A204.1 (cell line): Measurements from ENCODE around the gene CLCN4.

Experiments
- FAIRE-seq: peaks from 2 replicates; lab custom pipeline; 2012; peaks lifted over from hg19 to GRCh38; lab: Jason Lieb, UNC

CLCN4 gene

DNA sequence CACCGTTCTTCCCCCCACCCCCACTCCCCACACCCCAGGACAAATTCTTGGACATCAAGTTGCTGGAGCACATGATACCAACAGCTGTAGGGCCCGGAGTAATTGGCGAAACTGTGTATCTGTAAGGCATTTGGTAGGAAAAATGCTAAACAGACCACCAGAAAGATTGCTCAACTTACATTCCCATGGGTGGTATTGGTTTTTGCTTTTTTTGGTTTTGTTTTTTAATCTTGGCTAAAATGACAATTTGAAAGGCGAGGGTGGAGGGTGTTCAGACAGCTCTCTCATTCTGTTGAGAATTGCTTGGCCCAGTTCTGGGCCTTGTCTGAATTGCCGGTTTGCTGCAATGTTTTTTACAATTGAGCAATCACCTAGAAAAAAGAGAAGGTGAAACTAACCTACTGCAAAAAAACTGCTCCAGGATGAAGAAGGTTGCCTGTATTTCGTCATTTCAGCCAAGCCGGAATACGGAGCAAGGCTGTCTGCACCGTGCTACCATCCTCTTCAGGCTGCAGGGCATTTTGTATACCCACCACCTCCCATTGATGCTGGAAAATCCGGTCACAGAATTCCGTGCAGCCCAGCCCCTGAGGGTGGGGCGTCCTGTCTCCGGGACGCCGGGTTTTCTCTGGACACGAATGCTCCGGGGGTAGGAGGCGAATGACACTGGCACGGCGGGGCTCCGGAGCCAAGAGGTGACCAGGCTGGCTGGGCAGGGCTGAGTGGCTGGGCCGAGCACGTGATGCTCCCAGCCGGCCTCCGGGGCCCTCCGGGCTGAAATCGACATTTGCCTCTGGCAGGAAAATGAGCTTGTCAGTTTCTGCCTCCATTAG lies at the start of gene CLCN4:
Gene CLCN4, plus strand, starts transcription at position 777 of the 833 bp plus-strand sequence. CDS start 28,058 bp downstream, outside the sequence.
- no peak for FAIRE-seq

DNA sequence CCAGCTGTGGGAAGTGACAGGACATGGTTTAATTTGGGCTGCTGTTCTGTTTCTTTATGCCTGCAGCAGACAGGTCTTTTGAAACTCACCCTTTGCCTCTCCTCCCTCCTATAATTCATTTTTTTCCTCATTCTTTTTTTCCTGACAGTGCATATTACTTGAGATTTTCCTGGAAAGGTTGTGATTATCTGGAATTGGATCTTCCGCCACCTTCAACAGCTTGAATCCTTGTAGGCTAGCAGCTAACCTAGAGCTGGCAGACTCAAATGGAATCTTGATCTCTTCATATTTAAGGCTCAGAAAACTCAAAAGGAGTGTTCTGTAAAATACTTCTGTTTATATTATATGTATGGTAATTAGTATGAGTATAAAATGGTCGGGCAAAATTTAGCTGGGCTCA lies 49.3 kb upstream of the CLCN4 start:
- no peak for FAIRE-seq

DNA sequence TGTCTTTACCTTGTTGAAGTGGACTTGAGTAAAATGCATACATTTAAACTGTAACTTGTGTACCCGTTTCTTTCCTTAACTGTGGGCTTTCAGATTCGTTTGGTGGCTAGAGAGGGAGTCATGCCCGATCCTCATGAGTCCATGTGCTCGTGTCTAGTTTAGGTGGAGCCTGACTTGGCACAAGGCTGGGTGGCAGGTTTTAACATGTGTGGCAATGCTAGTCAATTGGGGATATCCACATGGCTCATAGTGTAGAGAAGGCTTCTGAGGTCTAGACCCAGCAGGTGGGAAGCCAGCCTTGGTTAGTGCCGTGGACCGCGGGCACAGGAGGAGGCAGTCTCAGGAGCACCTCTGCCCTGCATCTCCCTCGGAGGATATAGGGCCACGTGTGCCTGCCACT lies 48.5 kb upstream of the CLCN4 start:
- FAIRE-seq: no peak

DNA sequence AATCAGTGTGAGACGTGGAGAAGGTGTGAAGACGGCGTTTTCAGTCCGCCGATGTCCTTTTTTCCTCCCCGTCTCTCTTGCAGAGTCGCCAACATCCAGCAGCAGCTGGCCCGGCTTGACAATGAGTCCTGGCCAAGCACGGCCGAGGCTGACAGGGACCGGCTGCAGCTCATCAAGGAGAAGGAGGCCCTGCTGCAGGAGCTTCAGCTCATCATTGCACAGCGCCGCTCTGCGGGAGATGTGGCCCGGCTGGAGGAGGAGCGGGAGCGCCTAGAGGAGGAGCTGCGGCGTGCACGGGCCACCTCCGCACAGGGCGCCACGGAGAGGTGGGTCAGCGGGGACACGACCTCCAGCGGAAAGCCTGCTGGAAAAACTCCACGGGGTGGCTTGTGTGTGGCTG lies 47.1 kb upstream of the CLCN4 start:
- no peak for FAIRE-seq

DNA sequence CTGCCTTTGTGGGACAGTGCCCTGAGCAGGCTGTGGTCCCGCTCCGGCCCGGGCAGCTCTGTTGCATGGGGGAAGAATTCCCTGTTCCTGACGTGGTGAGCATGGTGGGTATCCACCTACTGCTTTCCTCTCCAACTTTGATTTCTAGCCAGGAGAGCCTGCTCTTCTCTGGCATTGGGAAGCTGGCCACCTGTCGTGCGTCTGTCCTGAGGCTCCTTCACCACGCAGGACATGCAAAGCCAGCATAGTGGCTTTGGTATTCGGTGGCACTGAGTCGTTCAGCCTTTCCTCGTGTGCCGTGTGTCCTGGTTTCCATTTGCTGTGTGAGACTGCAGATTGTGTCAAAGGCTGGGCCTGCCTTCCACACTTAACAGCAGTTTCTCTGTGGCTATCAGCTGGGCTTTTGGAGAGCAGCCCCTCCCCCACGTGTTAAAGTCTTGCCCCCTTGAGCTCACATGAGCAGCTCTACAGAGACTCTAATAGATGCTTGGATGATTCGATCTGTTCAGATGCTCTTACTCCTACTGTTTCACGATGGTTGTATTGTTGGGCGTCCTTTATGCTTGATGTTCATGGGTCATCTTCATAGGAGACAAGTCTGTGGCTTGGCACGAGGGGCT lies 46.3 kb upstream of the CLCN4 start:
- FAIRE-seq: no peak

DNA sequence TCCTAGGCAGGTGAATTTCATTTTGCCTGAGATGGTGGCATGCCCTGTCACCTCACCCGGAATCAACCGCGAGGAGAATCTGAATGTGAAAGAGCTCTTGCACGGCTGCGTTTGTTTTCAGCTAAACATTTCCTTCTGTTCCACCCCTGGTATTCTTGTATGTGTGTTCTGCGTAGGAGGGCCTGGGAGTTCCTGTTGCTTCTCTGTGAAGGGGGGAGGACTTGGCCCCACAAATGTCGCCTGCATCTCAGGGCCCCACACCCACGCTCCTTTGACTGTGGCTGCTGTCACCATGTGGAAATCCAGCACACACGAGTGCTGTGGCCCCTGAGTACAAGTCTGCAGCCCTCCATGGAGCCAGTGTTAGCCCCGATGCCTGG lies 45.8 kb upstream of the CLCN4 start:
- no peak for FAIRE-seq

DNA sequence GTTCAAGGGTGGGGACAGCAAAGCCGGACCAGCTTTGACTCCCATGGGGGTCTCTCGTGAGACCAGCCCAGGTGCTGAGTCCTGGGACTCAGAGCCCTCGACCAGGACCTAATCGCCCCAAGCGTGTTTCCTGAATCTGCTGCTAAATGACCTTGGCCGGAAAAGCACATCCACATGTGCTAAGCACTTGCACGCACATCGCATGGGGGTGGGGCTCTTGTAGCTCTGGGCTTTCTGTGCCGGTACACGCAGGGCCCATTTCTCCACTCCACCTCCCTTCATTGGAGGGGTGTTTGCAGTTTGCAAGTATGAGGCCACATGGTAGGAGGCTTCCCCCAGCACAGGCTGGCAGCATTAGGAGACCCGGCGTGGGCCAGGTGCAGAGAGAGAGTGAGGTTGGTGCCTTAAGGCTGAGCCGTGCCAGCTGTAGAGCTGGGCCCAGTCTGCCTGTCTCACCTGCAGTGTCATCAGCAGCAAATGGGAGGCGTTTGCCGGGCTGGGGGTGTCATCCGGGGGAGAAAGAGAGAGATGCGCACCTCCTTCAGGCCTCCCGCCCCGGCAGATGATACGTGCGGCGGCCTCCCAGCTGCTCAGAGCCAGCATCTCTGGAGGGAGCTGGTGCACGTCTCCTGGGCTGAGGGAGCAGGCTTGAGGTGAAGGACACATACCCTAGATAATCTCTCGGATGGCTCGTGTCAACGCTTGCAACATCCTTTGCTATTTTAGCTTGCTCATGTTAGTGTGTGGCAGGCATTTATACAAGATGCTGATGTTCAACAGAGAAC lies 45.2 kb upstream of the CLCN4 start:
- FAIRE-seq: no peak

DNA sequence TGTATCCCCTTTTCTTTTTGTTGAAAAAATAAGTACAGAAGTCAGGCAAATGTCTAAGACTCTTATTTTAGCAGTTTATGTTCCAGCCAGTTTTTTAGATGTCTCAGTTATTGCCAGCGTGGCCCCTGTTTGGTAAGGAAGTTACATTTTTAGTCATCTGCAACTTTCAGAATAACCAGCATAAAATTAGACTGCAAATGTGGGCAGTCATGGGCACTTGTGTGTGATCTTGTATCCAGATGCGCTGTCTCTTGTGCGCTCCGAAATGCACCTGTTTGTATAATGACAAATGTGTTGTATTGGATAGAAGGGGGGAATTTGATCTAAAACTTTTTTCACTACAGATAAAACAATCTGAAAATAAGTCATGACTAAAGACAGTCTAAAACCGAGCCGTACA lies 44.3 kb upstream of the CLCN4 start:
- no peak for FAIRE-seq

DNA sequence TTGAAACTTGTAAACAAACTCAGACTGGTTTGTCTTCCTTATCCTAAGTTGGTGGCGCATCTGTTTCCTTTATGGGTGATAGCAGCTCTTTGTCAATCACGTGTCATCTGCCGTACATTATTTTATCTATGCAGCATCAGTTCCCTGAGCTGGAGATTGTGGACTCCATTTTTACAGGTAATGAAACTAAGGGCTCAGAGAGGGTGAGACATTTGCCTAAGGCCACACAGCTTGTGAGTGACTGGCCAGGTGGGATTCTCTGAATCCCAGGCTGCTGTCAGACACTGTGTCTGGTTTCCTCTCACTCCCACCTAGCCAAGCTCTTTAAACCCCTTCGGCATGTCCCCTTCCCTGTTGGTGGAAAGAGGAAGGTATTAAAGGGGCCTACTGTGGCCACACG lies 41.7 kb upstream of the CLCN4 start:
- no peak for FAIRE-seq

DNA sequence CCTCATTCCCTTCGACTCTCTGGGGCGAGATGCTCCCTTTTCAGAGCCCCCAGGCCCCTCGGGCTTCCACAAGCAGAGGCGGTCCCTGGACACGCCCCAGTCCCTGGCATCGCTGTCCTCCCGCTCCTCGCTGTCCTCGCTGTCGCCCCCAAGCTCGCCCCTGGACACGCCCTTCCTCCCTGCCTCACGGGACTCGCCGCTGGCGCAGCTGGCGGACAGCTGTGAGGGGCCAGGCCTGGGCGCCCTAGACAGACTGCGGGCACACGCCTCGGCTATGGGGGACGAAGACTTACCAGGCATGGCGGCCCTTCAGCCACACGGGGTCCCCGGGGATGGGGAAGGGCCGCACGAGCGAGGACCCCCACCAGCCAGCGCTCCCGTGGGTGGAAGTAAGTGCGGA lies 39.5 kb upstream of the CLCN4 start:
- FAIRE-seq: no peak

DNA sequence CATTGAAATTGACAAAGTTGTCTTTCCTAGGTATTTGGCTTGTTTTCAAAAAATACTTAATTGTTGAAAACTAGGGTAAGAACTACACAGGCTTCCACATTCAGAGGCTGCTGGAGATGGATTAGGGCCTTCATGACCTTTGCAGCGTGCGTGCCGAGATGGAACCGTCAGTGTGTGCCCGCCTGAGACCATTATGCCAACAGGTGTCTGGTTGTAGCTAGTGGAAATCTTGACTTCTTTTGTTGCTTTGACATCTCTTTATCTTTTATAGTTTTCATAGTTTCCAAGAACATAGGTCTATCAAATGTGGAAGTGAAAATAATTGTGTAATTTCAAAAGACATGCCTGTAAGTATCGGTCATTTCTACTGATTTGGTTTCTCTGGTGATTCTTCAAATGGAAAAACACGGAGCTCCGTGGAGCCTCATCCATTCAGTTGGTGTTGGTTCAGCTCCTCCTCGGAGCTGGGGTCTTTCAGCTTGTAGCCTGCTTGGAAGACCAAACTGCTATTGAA lies 38.9 kb upstream of the CLCN4 start:
- FAIRE-seq: no peak

DNA sequence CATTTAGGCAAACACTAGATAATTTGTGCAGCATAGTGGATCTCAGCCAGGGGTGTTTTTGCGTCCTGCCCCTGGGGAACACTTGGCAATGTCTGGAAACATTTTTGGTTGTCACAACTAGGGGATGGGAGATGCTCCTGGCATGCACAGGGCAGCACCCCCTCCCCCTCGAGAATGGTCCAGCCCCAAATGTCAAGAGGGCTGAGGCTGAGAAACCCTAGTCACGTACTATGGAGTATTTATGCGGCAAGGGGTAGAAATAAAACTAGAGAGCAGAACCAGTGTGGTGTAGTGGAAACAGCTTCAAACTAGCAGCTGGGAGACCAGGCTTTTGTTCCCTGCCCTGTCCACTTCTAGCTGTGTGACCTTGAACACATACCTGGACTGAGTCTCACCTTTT lies 38.2 kb upstream of the CLCN4 start:
- FAIRE-seq: no peak

DNA sequence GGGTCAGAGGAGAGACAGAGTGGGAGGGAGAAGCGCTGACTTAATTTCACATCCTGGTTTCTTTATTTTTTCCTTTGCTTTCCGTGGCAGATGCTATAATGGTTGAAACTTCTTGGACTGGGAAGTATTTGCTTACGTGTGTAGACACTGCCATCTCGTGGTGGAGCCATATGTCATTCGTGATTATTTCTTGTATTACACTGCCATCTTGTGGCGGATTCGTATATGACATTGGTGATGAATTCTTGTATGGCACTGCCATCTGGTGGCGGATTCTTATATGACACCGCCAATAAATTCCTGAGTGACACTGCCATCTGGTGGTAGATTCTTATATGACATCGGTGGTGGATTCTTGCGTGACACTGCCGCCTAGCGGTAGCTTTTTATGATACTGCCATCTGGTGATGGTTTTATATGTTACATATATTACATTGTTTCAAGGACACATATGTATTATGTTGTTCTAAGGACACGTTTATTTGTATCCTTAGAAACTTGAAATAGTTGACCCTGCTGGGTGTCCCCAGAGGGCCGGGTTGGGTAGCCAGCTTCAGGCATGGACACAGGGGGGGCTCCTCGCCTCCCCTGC lies 37.3 kb upstream of the CLCN4 start:
- FAIRE-seq: peak; percentile 99

DNA sequence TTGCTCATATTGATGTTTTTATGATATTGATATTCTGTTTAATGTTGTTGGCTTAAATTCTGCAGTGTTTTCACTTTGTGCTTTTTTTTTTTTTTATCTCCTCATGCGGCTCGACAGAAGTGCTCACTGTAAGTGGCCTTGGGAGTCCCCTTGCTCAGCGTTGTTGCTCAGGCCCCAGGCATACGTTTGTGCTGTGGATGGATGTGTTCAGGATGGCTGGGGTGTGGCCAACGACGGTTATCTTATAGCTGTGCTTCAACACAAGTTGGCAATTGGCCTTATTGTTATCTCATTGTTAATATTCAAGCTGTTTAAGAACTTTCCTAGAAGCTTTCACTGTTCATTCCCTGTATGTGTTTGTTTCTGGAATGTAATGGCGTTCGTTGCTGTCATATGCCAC lies 36.4 kb upstream of the CLCN4 start:
- no peak for FAIRE-seq

DNA sequence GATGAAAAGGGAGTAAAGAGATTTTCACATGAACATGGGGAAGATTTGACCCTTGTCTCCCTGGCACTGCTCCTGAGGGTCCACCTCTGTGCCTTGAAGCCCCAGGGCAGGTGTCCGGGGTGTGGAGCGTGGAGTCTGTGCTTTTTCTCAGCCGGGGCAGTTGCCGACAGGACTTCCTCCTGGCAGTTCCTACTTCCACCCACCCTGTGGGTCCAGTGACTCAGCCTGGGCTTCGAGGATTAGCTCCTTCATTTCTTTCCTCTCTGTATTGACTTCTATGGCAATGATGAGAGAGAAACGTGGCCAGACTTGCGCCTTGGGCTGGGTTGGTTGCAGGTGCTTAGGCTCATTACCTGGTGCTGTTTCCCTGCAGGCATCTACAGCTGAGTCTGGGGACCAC lies 35.9 kb upstream of the CLCN4 start:
- no peak for FAIRE-seq

DNA sequence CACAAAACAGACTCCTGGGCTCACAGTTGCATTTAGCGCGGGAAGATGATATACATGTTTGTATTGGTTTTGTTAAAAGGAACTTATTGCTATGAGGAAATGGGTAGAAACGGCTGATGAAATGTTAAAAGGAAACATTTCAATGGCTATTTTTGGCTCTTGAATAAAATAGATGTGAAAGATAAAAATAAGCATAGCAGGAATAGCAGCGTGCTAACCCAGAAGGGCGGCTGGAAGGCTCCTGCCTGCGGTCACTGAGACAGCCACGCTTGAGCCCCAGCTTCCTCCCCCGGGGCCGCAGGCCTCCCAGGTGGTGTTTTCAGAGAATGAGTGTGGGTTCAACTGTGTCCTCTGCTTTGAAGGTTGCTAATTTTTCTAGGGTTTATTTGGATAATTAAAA lies 35.0 kb upstream of the CLCN4 start:
- no peak for FAIRE-seq

DNA sequence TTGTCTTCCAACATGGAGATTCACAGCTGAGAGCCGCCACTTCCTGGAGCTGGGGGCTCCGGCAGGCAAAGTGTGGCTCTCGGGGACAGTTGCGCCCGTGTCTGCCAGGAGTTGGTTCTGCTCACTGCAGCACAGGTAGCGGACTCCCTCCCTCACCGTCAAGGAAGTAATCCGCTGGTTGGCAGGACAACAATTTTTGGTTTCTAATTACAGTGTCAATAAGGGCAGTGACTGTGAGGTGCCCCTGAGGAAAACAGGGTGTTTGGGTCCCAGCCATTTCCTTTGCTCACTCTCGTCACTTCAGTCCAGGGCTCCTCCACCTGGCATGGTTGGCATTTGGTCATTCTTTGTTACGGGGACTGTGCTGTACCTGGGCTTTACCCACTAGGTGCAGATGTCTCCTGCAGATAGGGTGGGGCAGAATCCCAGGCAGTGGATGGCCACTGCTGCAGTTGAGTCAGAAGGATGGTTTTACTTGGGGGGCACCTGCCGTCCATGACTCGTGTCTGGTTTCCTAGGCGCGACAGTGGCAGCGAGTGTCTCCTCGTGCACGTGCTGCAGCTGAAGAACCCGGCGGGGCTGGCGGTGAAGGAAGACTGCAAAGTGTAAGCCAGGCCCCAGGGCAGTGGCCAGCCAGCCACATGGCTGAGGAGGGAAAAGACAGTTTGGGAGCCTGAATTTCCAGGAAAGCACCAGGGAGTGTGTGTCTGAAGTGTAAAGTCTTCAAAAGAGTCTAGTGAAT lies 32.1 kb upstream of the CLCN4 start:
- FAIRE-seq: no peak

DNA sequence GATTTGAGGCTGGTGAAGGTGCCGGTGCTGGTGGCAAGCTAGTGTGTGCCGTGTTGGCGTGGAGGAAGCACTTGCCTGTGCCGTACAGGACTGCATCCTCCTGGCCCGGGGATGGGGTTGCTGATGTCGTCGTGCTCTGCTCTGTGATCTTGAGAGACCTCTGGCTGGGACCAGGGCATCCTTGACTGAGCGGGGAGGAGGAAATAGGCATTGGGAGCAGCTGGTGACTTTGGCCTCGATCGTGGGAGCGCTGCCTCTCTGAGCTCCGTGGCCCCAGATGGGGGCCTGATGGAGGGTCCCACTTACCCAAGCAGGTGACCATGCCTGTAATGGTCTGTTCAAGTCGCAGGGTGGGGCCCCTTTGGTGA lies 31.5 kb upstream of the CLCN4 start:
- no peak for FAIRE-seq

DNA sequence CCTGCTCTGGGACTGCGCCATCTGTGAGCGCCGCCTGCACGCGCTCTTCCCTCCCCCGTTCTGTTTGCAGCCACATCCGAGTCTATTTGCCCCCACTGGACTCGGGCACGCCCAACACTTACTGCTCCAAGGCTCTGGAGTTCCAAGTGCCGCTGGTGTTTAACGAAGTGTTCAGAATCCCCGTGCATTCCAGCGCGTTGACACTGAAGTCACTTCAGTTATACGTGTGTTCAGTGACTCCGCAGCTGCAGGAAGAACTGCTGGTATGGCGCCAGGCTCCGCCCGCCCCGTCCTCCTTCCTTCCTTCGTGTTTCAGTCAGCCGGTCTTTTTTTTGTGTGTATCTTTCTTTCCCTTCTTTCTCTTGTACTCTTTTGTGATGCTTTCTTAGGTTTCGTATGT lies 30.7 kb upstream of the CLCN4 start:
- no peak for FAIRE-seq

DNA sequence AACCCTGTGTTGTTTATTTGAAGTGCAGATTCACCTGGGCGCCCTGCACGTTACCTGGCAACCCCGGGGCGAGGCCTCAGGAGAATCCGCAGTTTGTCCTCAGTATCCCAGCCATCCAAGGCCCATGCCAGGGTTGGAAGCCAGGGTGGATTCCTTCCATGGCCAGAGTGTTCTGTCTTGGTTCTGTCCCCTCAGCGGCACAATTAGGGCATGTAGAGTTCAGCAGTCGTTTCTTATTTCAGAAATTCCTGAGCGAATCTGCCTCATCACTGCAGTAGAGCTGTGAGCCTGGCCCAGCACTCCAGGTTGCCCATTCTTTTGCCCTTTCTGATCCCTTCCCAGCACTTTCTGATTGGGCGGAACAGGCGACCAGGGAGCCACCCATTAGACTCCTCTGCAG lies 29.9 kb upstream of the CLCN4 start:
- FAIRE-seq: no peak

DNA sequence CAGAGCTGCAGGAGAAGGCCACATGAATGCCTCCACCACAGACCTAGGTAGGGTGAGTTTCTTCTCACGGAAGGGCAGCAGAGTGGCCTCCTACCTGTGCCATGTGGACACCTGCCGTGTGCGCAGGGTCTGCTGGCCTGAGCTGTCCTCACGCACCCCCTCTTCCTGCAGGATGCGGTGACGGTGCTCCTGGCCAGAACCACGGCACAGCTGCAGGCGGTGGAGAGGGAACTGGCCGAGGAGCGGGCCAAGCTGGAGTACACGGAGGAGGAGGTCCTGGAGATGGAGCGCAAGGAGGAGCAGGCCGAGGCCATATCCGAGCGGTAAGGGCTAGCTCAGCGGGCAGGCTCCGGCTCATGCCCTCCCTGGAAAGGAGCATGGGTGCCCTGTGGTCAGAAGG lies 28.4 kb upstream of the CLCN4 start:
- no peak for FAIRE-seq

DNA sequence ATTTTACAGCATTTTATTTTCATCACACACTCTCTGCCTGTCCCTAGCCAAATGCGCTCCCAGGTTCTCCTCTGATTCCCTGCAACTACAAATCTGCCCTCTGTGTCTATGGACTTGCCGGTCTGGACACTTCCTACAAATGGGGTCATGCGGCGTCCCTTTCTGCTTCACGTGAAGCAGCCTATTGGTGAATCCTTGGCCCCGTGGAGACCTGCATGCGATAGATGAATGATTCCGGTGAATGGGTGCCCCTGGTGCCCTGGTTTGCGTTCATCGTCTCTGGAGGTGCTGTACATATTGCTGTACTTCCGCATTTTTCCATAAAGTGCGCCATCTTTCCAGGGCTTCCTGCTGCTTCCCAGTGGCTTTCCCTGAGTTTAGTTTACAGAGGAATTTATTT lies 27.5 kb upstream of the CLCN4 start:
- no peak for FAIRE-seq
